NOMO-1 treated with DMSO at 0.1 percent for 48 hours (cell line): Measurements from ENCODE around the gene DAPP1.

Experiments
- DNase-seq: peaks from one replicate; lab custom pipeline; 2025; ENCODE audit not compliant: unreplicated experiment; lab: John Stamatoyannopoulos, UW

DAPP1 gene

DNA sequence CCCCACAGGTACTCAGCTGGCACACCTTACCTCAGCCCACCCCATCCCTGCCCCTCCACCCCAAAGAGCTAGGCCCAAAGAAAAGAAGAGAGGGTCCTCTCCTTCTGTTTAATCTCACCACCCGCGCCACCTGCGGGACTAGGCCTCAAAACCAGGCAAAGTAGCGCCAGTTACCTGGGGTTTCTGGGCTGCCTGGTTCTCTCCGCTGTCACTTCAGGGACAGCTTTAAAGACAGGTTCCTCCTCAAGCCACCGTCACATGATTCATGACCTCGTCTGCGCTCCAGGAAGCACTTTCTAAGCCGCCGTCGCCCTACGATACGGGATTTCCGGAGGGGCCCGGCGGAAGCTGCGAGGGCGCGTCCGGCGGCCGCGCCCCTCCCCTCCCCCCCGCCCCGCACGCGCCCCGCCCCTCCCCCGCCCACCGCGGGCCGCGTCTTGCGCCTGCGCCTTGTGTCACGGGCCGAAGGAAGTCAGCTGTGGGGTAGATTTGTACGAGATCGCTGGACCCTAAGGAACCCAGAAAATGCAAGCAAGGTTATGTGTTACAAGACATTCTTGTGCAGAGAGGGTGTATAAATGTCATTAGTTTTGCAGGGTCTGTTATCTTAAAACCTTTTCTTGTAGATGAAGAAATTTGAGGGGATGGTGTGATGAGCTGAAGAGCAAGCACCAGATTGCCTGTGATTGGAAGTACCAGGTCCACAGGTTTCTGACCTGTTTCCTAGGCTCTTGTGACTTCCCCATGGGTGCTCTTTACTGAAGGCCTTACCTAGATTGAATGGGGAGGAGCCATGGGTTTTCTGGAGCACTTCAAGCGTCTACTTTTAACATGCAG, 77.8 kb downstream of the DAPP1 start, which contains the start of gene LAMTOR3:
Gene LAMTOR3, minus strand, starts transcription at position 267 of the 837 bp plus-strand sequence. CDS start 464 bp downstream, outside the sequence.
- peak; percentile 92 for DNase-seq

DNA sequence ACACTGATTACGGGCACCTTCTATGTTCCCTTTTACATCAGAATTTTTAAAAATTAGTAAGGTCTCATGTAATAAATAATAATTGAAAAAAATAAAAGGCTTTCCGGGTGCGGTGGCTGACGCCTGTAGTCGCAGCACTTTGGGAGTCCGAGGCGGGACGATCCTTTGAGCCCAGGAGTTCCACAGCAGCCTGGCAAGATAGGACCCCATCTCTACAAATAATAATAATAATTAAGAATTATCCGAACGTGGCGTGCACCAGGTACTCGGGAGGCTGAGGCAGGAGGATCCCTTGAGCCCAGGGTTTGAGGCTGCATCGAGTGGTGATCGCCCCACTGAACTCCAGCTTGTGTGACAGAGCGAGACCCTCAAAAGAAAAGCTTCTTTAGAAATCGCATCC, 78.4 kb downstream of the DAPP1 start:
- DNase-seq: no peak

DNA sequence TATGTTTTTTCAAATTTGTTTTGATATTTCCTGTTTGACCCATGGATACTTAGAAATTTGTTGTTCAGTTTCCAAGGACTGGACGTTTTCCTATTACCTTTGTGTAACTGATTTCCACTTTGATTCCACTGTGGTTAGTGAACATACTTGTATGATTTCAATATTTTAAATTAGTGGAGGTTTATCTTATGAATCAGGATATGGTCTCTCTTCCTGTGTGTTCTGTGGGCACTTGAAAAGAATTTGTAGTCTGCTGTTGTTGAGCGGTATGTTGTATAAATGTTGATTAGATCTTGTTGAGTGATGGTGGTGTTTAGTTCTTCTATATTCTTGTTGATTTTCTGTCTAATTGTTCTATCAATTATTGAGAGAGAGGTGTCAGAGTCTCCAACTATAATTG, 98.8 kb downstream of the DAPP1 start:
- no peak for DNase-seq

DNA sequence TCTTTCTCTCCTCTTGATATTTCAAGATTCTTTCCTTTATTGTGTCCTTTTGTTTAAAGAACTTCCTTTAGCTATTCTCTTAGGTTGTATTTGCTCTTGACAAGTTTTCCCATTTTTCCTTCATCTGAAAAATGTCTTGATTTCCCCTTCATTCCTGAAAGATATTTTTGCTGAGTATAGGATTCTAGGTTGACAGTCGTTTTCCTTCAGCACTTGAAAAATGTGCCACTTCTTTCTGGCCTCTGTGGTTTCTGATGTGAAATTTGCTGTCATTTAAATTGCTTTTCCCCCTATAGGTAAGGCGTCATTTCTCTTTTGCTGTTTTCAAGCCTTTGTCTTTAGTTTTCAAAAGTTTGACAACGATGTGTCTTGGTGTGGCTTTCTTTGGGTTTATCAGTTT, 100.9 kb downstream of the DAPP1 start:
- DNase-seq: no peak

DNA sequence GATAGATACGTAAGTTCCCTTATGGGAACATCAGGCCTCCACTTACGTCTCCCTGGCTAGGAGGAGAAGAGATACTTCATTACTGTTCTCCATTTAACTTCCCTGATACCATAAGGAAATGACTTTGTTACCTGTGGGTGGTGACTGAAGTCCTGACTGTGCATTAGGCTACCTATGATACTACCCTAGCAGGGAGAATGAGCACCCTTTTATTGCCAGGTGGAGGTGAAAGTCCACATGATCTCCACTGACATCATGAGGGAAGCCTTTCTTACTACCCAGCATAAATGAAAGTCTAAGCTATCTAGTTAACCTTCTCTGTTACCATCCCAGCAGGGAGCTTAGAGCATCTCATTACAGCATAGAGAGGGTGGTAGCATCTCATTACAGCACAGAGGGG, 102.0 kb downstream of the DAPP1 start:
- DNase-seq: no peak
